Small intestine (tissue), 7 donors: Measurements from ENCODE around the gene JAKMIP2. TPM values are rescaled to one million over a fixed set of nuclear protein-coding genes. Genes with fewer than 3 reads are reported as not detected.

ENCODE experiments used
- DNase-seq, 2 donors: peaks; one replicate each; pipeline versions ENCODE4 v3.0.0 to v3.0.0-alpha.2; 2013
- FAIRE-seq: peaks from 2 replicates; lab custom pipeline; 2012; peaks lifted over from hg19 to GRCh38; lab: Jason Lieb, UNC
- H3K27ac ChIP-seq, 3 donors: one replicate each; pipeline ENCODE4 v1.5.1; 2013; ENCODE audit warnings: low read length in 2 of 3, mild to moderate bottlenecking in 2 of 3, control low read depth in 1 of 3, inconsistent platforms in 1 of 3, low read depth in 1 of 3, moderate library complexity in 1 of 3
- H3K27me3 ChIP-seq, 3 donors: one replicate each; pipeline ENCODE4 v1.6.1; 2013; ENCODE audit warnings: low read length in 3 of 3, inconsistent platforms in 1 of 3; ENCODE audit not compliant: control insufficient read depth in 3 of 3, insufficient read depth in 3 of 3
- H3K36me3 ChIP-seq, 3 donors: one replicate each; pipeline ENCODE4 v1.6.1; 2013; ENCODE audit warnings: low read length in 3 of 3, inconsistent platforms in 1 of 3, low read depth in 1 of 3, mild to moderate bottlenecking in 1 of 3, moderate library complexity in 1 of 3; ENCODE audit not compliant: control insufficient read depth in 3 of 3, insufficient read depth in 2 of 3
- H3K4me1 ChIP-seq, 3 donors: one replicate each; pipeline ENCODE4 v1.6.1; 2013; ENCODE audit warnings: low read length in 2 of 3, inconsistent platforms in 1 of 3, low read depth in 1 of 3, mild to moderate bottlenecking in 1 of 3, moderate library complexity in 1 of 3; ENCODE audit not compliant: control insufficient read depth in 3 of 3, insufficient read depth in 2 of 3
- H3K4me3 ChIP-seq, 3 donors: one replicate each; pipeline ENCODE4 v1.5.1; 2013; ENCODE audit warnings: low read length in 3 of 3, control low read depth in 1 of 3, inconsistent platforms in 1 of 3, low read depth in 1 of 3, mild to moderate bottlenecking in 1 of 3, moderate library complexity in 1 of 3
- H3K9me3 ChIP-seq, 2 donors: one replicate each; pipeline ENCODE4 v1.6.1; 2013; ENCODE audit warnings: low read depth in 1 of 2, low read length in 1 of 2; ENCODE audit not compliant: control insufficient read depth in 2 of 2, insufficient read depth in 1 of 2
- WGBS, 3 donors: extraction: QIAGEN DNeasy Blood & Tissue Kit; methylation state at CpG; one replicate each; pipeline ENCODE4 v1.1.7; 2013; 5-methylcytosine and 5-hydroxymethylcytosine counted together
- polyA plus RNA-seq, 4 donors: library from polyadenylated mRNA; stranded (reverse) in 3 of 4; unstranded in 1 of 4; fragments of 200-250 nt in 3 of 4; fragments of 120-200 nt in 1 of 4; gene quantifications; one replicate each; pipeline versions ENCODE4 v1.2.1 to v1.2.3, GENCODE V29; 2013
- donor health status: healthy with polysubstance abuse.
- donor health status: control.
- donor health status: control.
- donor health status: Bipolar disorder and iron deficiency.
- donor health status: healthy.

JAKMIP2 gene
- polyA plus RNA-seq, 4 donors: 0.22 to 1.0 (median 0.42) TPM

DNA sequence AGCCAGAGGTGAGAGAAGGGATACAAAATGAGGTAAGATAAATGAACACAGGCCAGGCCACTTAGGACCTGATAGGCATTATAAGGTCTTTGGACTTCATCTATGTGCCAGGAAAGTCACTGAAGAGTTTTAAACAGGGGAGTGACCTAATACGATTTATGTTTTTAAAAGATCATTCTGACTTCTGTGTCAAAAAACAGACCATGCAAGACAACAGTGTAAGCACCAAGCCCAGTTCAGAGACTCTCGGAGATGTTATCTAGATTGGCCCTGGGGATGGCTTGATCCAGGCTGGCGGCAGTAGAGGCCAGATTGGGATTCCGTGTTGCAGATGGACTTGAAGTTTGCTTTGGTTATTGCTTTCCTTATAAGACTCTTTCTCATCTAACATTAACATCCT is 229.6 kb downstream of the JAKMIP2 start:
- Histone ChIP-seq H3K36me3 (no peaks in the 10 kb centered on the region), H3K4me3 (no peak overlapping the region), H3K27me3 (no peaks in the 10 kb centered on the region), H3K4me1 (peaks cover 0 to 4% (median 3%) of the 10 kb centered on the region in 3 donors), H3K9me3 (no peaks in the 10 kb centered on the region), H3K27ac (no peak overlapping the region)
- DNase-seq (no peak), FAIRE-seq (no peak)
- WGBS, 3 donors: 85 to 89% (median 86%) methylated on average over 4 of the region's 4 CpGs

DNA sequence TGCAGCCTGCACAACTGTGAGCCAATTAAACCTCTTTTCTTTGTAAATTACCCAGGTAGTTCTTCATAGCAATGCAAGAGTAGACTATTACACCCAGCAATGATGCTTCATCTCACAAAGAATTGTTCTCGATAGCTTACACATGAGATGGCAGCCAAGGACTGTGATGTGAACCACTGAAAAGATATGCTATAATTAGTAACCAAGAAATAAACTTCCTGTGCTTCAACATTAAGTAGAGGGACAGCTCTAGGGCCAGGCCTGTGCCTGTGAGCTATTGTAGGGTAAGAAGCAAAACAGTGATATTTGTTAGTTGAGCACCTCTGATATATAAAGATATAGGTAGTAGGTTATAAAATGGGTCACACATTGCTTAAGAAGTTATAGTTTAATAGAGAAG is 230.9 kb downstream of the JAKMIP2 start:
- Histone ChIP-seq H3K4me3 (no peak overlapping the region), H3K27ac (no peak overlapping the region), H3K27me3 (no peaks in the 10 kb centered on the region), H3K36me3 (no peaks in the 10 kb centered on the region), H3K9me3 (no peaks in the 10 kb centered on the region), H3K4me1 (peaks cover 0 to 4% (median 3%) of the 10 kb centered on the region in 3 donors)
- no peak for FAIRE-seq
- DNase-seq: no peak
- 62 to 81% (median 67%) methylated on average over 1 of the region's 1 CpG for WGBS, 3 donors

DNA sequence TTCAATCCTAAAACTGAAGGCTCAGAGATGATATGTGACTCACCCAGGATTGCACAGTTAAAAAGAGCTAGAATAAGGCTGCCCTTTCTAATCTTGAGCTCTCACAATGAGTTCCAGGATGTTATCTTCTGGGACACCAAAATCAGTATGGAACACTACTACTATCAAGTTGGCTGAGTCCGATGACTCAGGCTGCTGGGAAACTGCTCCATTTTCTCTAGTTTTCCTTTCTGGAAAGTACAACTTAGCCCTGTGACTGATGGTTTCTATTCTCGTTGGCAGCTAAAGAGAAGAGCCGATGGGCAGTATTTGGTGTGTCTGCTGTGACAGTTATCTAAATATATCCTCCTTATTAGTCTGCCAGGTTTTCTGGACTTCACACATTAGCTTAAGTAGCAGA is 234.8 kb downstream of the JAKMIP2 start:
- Histone ChIP-seq H3K4me1 (no peaks in the 10 kb centered on the region), H3K9me3 (no peaks in the 10 kb centered on the region), H3K36me3 (no peaks in the 10 kb centered on the region), H3K27ac (peak overlapping the region in 1 of 3 donors; percentile 9), H3K4me3 (no peak overlapping the region), H3K27me3 (no peaks in the 10 kb centered on the region)
- FAIRE-seq (no peak), DNase-seq (no peak)
- WGBS, 3 donors: 58 to 82% (median 73%) methylated on average over 3 of the region's 3 CpGs

DNA sequence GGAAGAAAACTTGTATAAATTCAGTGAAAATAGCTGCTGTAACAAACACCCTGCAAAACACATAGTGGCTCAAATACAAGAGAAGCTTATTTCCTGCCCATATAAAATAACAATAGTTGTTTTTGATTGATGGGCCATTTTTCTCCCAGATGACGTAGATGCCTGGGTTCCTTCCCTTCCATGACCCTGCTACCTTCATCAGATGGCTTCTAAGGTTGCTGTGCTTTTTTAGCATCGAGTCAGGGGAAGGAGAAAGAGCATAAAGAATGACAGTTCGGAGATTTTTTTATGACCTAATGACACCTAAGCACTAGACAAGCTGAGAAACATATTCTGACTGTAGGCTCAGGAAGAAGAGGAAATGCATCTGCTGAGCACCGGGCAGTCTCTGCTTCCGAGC is 238.0 kb downstream of the JAKMIP2 start:
- Histone ChIP-seq H3K4me1 (no peaks in the 10 kb centered on the region), H3K27ac (no peak overlapping the region), H3K27me3 (no peaks in the 10 kb centered on the region), H3K36me3 (no peaks in the 10 kb centered on the region), H3K9me3 (no peaks in the 10 kb centered on the region), H3K4me3 (no peak overlapping the region)
- WGBS, 3 donors: 52 to 69% (median 57%) methylated on average over 5 of the region's 5 CpGs
- FAIRE-seq (no peak), DNase-seq (no peak)

DNA sequence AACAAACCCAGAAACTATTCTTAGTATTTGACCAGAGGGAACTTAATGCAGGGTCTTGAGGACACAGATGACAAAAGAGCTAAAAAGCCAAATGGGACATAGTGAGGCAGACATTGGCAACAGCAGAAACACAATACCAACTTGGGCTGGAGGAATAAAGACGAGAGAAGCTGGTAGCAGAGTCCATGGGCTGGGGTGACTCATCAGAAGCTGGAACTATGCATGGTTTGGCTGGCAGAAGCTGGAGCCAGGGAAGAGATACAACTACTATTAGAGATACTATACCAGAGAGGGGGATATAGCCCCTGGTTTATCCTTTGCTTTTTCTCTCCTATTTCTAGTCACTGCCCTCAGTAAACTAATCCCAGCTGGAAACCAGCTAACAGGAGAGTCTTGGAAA is 243.5 kb downstream of the JAKMIP2 start:
- DNase-seq (no peak), FAIRE-seq (no peak)
- Histone ChIP-seq H3K9me3 (no peaks in the 10 kb centered on the region), H3K4me3 (no peak overlapping the region), H3K27me3 (no peaks in the 10 kb centered on the region), H3K4me1 (no peaks in the 10 kb centered on the region), H3K27ac (no peak overlapping the region), H3K36me3 (no peaks in the 10 kb centered on the region)
- WGBS, 3 donors: 11 to 43% (median 24%) methylated on average over 1 of the region's 1 CpG

DNA sequence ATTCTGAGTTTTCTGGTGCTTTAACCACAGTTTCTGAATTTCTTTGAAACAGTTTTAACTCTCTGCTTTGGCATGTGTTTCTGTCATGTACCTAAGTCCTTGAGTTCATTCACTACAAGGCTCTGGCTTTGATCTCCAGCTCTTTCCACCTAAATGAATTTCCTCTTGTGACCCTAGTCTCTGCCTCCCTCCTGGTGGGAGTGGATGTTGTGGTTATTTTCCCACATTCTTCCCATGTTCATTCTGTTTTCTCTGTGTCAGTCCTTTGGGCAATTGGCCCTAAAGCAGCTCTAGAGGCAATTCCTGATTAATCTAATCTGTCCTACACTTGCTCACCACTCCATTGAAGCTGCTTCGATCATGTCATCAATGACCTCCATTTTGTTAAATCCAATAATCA is 244.3 kb downstream of the JAKMIP2 start:
- Histone ChIP-seq H3K9me3 (no peaks in the 10 kb centered on the region), H3K4me1 (no peaks in the 10 kb centered on the region), H3K27me3 (no peaks in the 10 kb centered on the region), H3K36me3 (no peaks in the 10 kb centered on the region), H3K27ac (no peak overlapping the region), H3K4me3 (no peak overlapping the region)
- DNase-seq (no peak), FAIRE-seq (no peak)
- 95 to 97% (median 97%) methylated on average over 1 of the region's 1 CpG for WGBS, 3 donors

Other genes starting within 250 kb of the JAKMIP2 start
- gene SPINK1, start 48.9 kb upstream of the JAKMIP2 start, polyA plus RNA-seq: 1,000 to 10,000 TPM in 2 of 4 donors, 100 to 1,000 TPM in 2; 258 to 1,597 (median 831) TPM
- gene SCGB3A2, start 96.0 kb upstream of the JAKMIP2 start, polyA plus RNA-seq: 1 to 10 TPM in 1 of 4 donors, not detected in 3; 4.5 TPM
- not detected for gene C5orf46, start 123.8 kb upstream of the JAKMIP2 start, polyA plus RNA-seq